NCI-H82 treated with DMSO at 0.1 percent for 48 hours (cell line): ENCODE measurements around the gene PRMT6.
"Not testable (repeated sequence)": the region's sequence is repeated elsewhere in the genome, so short reads cannot be mapped to it uniquely, and the experiment has no call there.

ENCODE experiments used
- DNase-seq: peaks from one replicate; lab custom pipeline; 2025; ENCODE audit not compliant: unreplicated experiment; lab: John Stamatoyannopoulos, UW

Gene PRMT6

DNA sequence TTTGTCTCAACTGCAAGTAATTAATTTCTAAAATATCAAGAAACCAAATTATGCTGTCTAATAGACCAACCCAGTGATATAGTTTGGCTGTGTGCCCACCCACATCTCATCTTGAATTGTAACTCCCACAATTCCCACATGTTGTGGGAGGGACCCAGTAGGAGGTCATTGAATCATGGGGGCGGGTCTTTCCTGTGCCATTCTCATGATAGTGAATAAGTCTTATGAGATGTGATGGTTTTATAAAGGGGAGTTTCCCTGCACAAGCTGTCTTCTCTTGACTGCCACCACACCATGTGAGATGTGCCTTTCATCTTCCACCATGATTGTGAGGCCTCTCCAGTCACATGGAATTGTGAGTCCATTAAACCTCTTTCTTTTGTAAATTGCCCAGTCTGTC is 36.9 kb downstream of the PRMT6 start:
- not testable (repeated sequence) for DNase-seq

DNA sequence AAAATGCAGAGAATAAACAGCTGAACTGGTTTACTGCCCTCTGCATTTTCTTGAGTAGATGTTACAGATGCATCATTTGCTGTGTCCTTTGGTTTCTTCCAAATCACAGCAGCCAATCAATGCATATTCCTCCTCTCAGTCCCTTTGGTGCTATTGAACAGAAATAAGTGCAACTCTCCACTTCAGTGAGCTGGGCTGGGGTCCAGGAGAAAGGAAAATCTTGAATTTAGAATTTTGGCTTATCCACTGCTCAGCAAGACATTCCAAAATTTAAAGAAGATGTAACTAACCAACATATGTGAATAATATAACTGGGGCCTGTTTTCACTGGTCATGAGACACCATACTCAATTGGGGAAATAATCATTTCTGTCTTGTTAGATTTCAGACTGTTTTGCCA is 39.2 kb downstream of the PRMT6 start:
- DNase-seq = no peak

DNA sequence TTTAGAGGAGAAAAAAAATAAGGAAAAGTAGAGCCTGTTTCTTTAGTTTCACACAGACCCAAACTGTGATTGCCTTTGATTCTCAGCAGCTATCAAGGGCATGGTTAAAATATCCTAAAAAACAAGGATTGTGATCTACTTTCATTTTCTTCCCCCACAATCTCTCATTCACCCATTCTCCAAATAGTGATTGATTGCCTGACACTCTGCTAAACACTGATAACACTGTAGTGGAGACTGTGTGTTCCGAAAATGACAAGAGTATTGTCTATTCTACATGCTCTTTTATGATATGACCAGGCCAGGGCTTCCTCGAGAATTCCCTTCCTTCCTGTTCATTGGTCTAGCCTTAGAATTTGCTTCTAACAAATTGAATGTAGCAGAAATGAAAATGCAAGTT is 40.2 kb downstream of the PRMT6 start:
- DNase-seq = no peak

- no peak for DNase-seq
These were observed 42.5 kb downstream of the PRMT6 start for GRCh38 chr1:107098961-107099360.

- DNase-seq = no peak
These were observed 44.0 kb downstream of the PRMT6 start for GRCh38 chr1:107100331-107100984.

DNA sequence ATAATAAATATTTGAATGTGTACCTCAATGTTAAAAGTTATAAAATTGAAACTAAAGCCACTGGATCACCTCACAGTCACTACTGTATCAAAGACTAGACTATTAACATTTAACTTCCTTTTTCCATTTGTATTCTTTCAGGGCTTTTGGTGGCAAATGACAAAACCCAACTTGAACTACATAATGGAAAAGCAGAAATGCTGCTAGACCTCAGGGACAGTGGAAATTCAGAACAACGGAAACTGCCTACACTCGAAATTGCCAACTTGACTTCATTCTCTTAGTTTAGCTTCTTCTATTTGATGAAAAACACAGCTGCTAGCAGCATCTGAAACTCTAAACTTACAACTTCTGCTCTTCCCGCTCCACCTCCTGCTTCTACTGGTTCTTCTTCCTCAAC is 49.4 kb downstream of the PRMT6 start:
- no peak for DNase-seq
